GM12891 (cell line): ENCODE measurements around the gene PPBP.

Experiments
- PAX5 ChIP-seq: IDR thresholded peaks from 2 replicates; pipeline ENCODE4 v1.6.1; 2011; ENCODE audit warnings: low read length, moderate library complexity, mild to moderate bottlenecking; ENCODE audit not compliant: insufficient read depth, severe bottlenecking
- POLR2A ChIP-seq: IDR thresholded peaks from 2 replicates; pipeline ENCODE4 v1.6.1; 2011; ENCODE audit warnings: low read depth, low read length, control low read depth
- POLR2AphosphoS5 ChIP-seq: IDR thresholded peaks from 2 replicates; pipeline ENCODE4 v1.6.1; 2011; ENCODE audit warnings: low read depth, low read length, control low read depth
- POU2F2 ChIP-seq: IDR thresholded peaks from 2 replicates; pipeline ENCODE4 v1.6.1; 2011; ENCODE audit warnings: low read depth, mild to moderate bottlenecking, control low read depth, low read length, moderate library complexity
- SPI1 ChIP-seq: IDR thresholded peaks from 2 replicates; pipeline ENCODE4 v1.6.1; 2011; ENCODE audit warnings: low read depth, low read length, control low read depth
- TAF1 ChIP-seq: IDR thresholded peaks from 2 replicates; pipeline ENCODE4 v1.6.1; 2011; ENCODE audit warnings: low read depth, low read length, control low read depth

GRCh38 chr4:74014332-74014731 is 26.3 kb upstream of the PPBP start:
- TF ChIP-seq POLR2A (no peak), PAX5 (no peak), TAF1 (no peak), POLR2AphosphoS5 (no peak), POU2F2 (no peak), SPI1 (no peak)
